ENCODE measurements around the gene DYDC2. TPM values are rescaled to one million over a fixed set of nuclear protein-coding genes. Genes with fewer than 3 reads are reported as not detected.

The DYDC2 gene
- total RNA-seq, 4 donors from 2014 or later = not detected

- Histone ChIP-seq H3K27me3 (peaks cover 14% of the 10 kb centered on the region), H3K4me3 (no peak overlapping the region), H3K27ac (no peak overlapping the region), H3K36me3 (no peaks in the 10 kb centered on the region), H3K4me1 (peaks cover 0 to 38% (median 5%) of the 10 kb centered on the region in 3 donors), H3K9me3 (no peaks in the 10 kb centered on the region)
- no peak for ATAC-seq
- WGBS, 2 donors (ENCODE audit: low coverage in 1 of 2) = 66 to 68% methylated on average over 4 of the region's 4 CpGs
- TF ChIP-seq EP300 (IDR thresholded peaks at IDR 0.05) (no peak), POLR2AphosphoS5 (IDR thresholded peaks at IDR 0.05) (no peak), CTCF (IDR thresholded peaks at IDR 0.05) (no peak), POLR2A (IDR thresholded peaks at IDR 0.05) (no peak)
These were observed 49.6 kb downstream of the DYDC2 start for GRCh38 chr10:80406204-80406603.

- Histone ChIP-seq H3K27me3 (peaks cover 14% of the 10 kb centered on the region), H3K9me3 (no peaks in the 10 kb centered on the region), H3K4me1 (peaks cover 0 to 49% (median 5%) of the 10 kb centered on the region in 3 donors), H3K36me3 (no peaks in the 10 kb centered on the region), H3K4me3 (peak overlapping the region; percentile 83 to 84), H3K27ac (peak overlapping the region; percentile 23 to 90 (median 76))
- 28 to 45% methylated on average over 4 to 14 of the region's 16 CpGs for WGBS, 2 donors (ENCODE audit: low coverage in 1 of 2)
- ATAC-seq = peak; percentile 26
- TF ChIP-seq POLR2AphosphoS5 (IDR thresholded peaks at IDR 0.05) (no peak), POLR2A (IDR thresholded peaks at IDR 0.05) (no peak), CTCF (IDR thresholded peaks at IDR 0.05) (no peak), EP300 (IDR thresholded peaks at IDR 0.05) (no peak)
These were observed 51.2 kb downstream of the DYDC2 start for GRCh38 chr10:80407812-80408241.

GRCh38 chr10:80408242-80409101, 51.9 kb downstream of the DYDC2 start, which contains the start of gene PRXL2A:
Gene PRXL2A, plus strand, starts transcription at chr10:80408551. Its CDS starts 11,917 bp downstream, at chr10:80420468.
- Histone ChIP-seq H3K36me3 (no peaks in the 10 kb centered on the region), H3K4me3 (peak within 1 kb of the TSS; percentile 83 to 84), H3K27ac (peak within 1 kb of the TSS; percentile 23 to 90 (median 76)), H3K9me3 (no peaks in the 10 kb centered on the region), H3K27me3 (peaks cover 14% of the 10 kb centered on the region), H3K4me1 (peaks cover 0 to 55% (median 5%) of the 10 kb centered on the region in 3 donors)
- ATAC-seq = peak; percentile 88
- 0% methylated on average over 8 to 11 of the region's 96 CpGs for WGBS, 2 donors (ENCODE audit: low coverage in 1 of 2)
- TF ChIP-seq POLR2AphosphoS5 (IDR thresholded peaks at IDR 0.05) (no peak), POLR2A (IDR thresholded peaks at IDR 0.05) (peak in 1 of 2 donors; percentile 14), EP300 (IDR thresholded peaks at IDR 0.05) (no peak), CTCF (IDR thresholded peaks at IDR 0.05) (peak in 2 of 4 experiments; percentile 13 to 17)

GRCh38 chr10:80409121-80409520, 52.5 kb downstream of the DYDC2 start:
- Histone ChIP-seq H3K9me3 (no peaks in the 10 kb centered on the region), H3K27me3 (peaks cover 14% of the 10 kb centered on the region), H3K4me1 (peaks cover 0 to 62% (median 8%) of the 10 kb centered on the region in 3 donors), H3K36me3 (no peaks in the 10 kb centered on the region), H3K4me3 (peak overlapping the region; percentile 83 to 84), H3K27ac (peak overlapping the region in 3 of 4 donors; percentile 73 to 90 (median 79))
- no peak for TF ChIP-seq CTCF (IDR thresholded peaks at IDR 0.05)
- TF ChIP-seq EP300 (IDR thresholded peaks at IDR 0.05) = no peak
- TF ChIP-seq POLR2A (IDR thresholded peaks at IDR 0.05) = no peak
- no peak for TF ChIP-seq POLR2AphosphoS5 (IDR thresholded peaks at IDR 0.05)
- 57% methylated on average over 6 of the region's 12 CpGs; no CpG with 5 or more reads in 1 of the 2 donors for WGBS, 2 donors (ENCODE audit: low coverage in 1 of 2)
- ATAC-seq = no peak

All from gastroesophageal sphincter (tissue), 4 donors.